ENCODE data around the gene USP15. TPM values are rescaled to one million over a fixed set of nuclear protein-coding genes. Genes with fewer than 3 reads are reported as not detected.

USP15 gene
- 202 TPM for total RNA-seq

DNA sequence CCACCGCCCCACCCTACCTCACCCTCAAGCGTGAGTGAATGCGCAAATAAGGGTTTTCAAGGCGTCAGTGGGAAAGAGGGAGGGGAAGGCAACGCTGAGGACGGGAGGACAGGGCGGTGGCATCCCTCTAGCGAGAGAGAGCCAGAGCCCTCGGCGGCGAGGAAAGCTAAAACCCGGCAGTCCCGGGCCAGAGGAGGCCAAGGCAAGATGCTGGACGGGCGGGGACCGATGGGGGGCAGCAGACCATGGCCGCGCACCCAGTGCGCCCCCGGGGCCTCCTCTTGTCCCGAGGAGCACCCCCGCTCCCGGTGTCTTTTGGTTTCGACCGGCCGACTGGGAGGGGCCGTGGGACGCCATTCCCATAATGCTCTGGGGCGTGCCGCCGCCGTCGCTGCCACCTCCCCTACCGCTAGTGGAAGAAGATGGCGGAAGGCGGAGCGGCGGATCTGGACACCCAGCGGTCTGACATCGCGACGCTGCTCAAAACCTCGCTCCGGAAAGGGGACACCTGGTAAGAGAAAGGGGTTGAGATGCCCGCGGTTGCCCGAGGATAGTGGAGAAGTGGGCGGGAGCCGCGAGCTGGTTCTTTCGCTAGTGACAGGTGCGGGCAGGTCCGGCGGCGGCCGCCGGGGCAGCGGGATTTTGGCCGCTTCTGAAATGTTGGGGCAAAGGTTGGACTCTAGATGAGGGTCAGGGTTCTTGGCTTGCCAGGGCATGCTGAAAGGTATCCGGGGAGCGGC lies at the start of gene USP15:
TSS of gene USP15 (plus strand) at position 412 of the 740 bp plus-strand sequence. CDS start at position 423, 11 bp downstream.

Small RNA genes lying within 50 kb of the gene (small RNA-seq; reads per million reads assigned to genes)
- gene RF00017 (ENCODE audit: low replicate concordance) (not detected), gene RNU6-595P (ENCODE audit: low replicate concordance) (not detected)

Other genes with a start within 250 kb of the USP15 start
- 172 TPM for gene MON2, start 206.4 kb downstream of the USP15 start, total RNA-seq